ENCODE measurements around the gene ALS2. TPM values are rescaled to one million over a fixed set of nuclear protein-coding genes. Genes with fewer than 3 reads are reported as not detected.

ALS2 gene
- total and polyA plus RNA-seq, 4 donors = 8.2 to 35.3 (median 15.0) TPM

DNA sequence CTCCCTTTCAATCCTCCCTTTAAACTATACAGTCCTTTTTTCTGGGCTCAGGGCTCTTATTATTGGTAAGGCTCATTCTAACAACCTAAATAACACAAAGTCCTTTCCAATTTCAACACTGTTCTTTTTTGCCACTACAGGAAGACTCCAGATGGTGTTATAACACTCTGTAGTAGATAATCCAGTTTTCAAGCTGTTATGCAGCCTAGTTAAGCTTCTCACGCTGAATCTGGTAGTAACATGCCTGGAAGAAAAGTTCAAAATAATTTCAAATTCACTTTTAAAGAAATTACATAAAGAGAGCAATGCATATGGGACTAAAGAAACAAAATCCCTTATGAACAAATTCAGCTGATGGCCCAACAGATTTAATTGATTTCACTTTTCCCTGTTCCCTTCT is 79.1 kb downstream of the ALS2 start:
- Histone ChIP-seq H3K4me3 (ENCODE audit: low read depth in 1 of 3, low read length in 3 of 3) (no peak overlapping the region), H3K4me1 (ENCODE audit: control insufficient read depth in 4 of 4, insufficient read depth in 4 of 4, low read length in 3 of 4) (peaks cover 0 to 2% (median 0%) of the 10 kb centered on the region in 4 donors), H3K9ac (ENCODE audit: low read depth in 1 of 2, low read length in 2 of 2) (no peak overlapping the region), H3K36me3 (ENCODE audit: control insufficient read depth in 4 of 4, insufficient read depth in 3 of 4, low read depth in 1 of 4, low read length in 3 of 4) (peaks cover 8 to 42% (median 34%) of the 10 kb centered on the region in 4 donors), H3K27ac (ENCODE audit: low read depth in 1 of 2, low read length in 2 of 2) (no peak overlapping the region), H3K27me3 (ENCODE audit: control insufficient read depth in 4 of 4, insufficient read depth in 4 of 4, low read length in 3 of 4) (no peaks in the 10 kb centered on the region), H3K9me3 (ENCODE audit: control insufficient read depth in 4 of 4, low read length in 3 of 4) (no peaks in the 10 kb centered on the region)
- no peak for DNase-seq (ENCODE audit: low spot score)
- TF ChIP-seq RXRA (IDR thresholded peaks at IDR 0.05) (no peak), SP1 (IDR thresholded peaks at IDR 0.05) (no peak), NR2F2 (IDR thresholded peaks at IDR 0.05) (no peak), FOXA2 (IDR thresholded peaks at IDR 0.05) (no peak), JUND (IDR thresholded peaks at IDR 0.05) (no peak), EGR1 (IDR thresholded peaks at IDR 0.05; ENCODE audit: low read depth in 2 of 2) (no peak), RAD21 (IDR thresholded peaks at IDR 0.05) (no peak), TAF1 (conservative IDR thresholded peaks at IDR 0.05) (no peak), YY1 (IDR thresholded peaks at IDR 0.05) (no peak), GABPA (IDR thresholded peaks at IDR 0.05 in 1 of 2, conservative IDR thresholded peaks at IDR 0.05 in 1 of 2) (no peak), HNF4A (conservative IDR thresholded peaks at IDR 0.05) (no peak)
- TF ChIP-seq, protein P1, sequence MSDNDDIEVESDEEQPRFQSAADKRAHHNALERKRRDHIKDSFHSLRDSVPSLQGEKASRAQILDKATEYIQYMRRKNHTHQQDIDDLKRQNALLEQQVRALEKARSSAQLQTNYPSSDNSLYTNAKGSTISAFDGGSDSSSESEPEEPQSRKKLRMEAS (IDR thresholded peaks at IDR 0.05) = no peak
- TF ChIP-seq, protein P2, sequence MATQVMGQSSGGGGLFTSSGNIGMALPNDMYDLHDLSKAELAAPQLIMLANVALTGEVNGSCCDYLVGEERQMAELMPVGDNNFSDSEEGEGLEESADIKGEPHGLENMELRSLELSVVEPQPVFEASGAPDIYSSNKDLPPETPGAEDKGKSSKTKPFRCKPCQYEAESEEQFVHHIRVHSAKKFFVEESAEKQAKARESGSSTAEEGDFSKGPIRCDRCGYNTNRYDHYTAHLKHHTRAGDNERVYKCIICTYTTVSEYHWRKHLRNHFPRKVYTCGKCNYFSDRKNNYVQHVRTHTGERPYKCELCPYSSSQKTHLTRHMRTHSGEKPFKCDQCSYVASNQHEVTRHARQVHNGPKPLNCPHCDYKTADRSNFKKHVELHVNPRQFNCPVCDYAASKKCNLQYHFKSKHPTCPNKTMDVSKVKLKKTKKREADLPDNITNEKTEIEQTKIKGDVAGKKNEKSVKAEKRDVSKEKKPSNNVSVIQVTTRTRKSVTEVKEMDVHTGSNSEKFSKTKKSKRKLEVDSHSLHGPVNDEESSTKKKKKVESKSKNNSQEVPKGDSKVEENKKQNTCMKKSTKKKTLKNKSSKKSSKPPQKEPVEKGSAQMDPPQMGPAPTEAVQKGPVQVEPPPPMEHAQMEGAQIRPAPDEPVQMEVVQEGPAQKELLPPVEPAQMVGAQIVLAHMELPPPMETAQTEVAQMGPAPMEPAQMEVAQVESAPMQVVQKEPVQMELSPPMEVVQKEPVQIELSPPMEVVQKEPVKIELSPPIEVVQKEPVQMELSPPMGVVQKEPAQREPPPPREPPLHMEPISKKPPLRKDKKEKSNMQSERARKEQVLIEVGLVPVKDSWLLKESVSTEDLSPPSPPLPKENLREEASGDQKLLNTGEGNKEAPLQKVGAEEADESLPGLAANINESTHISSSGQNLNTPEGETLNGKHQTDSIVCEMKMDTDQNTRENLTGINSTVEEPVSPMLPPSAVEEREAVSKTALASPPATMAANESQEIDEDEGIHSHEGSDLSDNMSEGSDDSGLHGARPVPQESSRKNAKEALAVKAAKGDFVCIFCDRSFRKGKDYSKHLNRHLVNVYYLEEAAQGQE (IDR thresholded peaks at IDR 0.05) = no peak
- TF ChIP-seq, protein P3, sequence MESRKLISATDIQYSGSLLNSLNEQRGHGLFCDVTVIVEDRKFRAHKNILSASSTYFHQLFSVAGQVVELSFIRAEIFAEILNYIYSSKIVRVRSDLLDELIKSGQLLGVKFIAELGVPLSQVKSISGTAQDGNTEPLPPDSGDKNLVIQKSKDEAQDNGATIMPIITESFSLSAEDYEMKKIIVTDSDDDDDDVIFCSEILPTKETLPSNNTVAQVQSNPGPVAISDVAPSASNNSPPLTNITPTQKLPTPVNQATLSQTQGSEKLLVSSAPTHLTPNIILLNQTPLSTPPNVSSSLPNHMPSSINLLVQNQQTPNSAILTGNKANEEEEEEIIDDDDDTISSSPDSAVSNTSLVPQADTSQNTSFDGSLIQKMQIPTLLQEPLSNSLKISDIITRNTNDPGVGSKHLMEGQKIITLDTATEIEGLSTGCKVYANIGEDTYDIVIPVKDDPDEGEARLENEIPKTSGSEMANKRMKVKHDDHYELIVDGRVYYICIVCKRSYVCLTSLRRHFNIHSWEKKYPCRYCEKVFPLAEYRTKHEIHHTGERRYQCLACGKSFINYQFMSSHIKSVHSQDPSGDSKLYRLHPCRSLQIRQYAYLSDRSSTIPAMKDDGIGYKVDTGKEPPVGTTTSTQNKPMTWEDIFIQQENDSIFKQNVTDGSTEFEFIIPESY (IDR thresholded peaks at IDR 0.05) = no peak
- WGBS = 99% methylated on average over 1 of the region's 1 CpG

DNA sequence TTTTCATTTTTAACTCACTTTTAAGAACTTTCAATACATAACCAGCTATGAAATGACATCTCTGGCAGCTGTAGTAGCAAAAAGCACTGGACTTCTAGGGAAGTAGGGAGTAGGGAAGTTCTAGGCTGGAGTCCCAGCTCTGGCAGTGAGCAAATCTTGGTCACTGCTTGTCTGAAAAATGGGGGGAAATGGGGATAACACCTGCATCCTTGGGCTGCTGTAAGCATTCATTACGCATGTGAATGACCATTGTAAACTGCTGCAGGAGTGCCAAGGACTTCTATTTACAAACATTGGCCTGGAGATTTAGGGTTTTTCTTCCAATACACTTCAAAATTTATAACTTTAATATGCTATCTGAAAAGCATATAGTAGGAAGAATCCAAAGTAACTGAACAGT is 81.3 kb downstream of the ALS2 start:
- no peaks in the 10 kb centered on the region for H3K9me3 ChIP-seq (ENCODE audit: control insufficient read depth in 4 of 4, low read length in 3 of 4)
- 84% methylated on average over 1 of the region's 1 CpG for WGBS
- H3K27me3 ChIP-seq (ENCODE audit: control insufficient read depth in 4 of 4, insufficient read depth in 4 of 4, low read length in 3 of 4) = no peaks in the 10 kb centered on the region
- peaks cover 0 to 2% (median 0%) of the 10 kb centered on the region in 4 donors for H3K4me1 ChIP-seq (ENCODE audit: control insufficient read depth in 4 of 4, insufficient read depth in 4 of 4, low read length in 3 of 4)
- H3K36me3 ChIP-seq (ENCODE audit: control insufficient read depth in 4 of 4, insufficient read depth in 3 of 4, low read depth in 1 of 4, low read length in 3 of 4) = peaks cover 7 to 25% (median 21%) of the 10 kb centered on the region in 4 donors
- no peak overlapping the region for H3K27ac ChIP-seq (ENCODE audit: low read depth in 1 of 2, low read length in 2 of 2)
- DNase-seq (ENCODE audit: low spot score) = no peak
- no peak overlapping the region for H3K4me3 ChIP-seq (ENCODE audit: low read depth in 1 of 3, low read length in 3 of 3)
- TF ChIP-seq, protein P4, sequence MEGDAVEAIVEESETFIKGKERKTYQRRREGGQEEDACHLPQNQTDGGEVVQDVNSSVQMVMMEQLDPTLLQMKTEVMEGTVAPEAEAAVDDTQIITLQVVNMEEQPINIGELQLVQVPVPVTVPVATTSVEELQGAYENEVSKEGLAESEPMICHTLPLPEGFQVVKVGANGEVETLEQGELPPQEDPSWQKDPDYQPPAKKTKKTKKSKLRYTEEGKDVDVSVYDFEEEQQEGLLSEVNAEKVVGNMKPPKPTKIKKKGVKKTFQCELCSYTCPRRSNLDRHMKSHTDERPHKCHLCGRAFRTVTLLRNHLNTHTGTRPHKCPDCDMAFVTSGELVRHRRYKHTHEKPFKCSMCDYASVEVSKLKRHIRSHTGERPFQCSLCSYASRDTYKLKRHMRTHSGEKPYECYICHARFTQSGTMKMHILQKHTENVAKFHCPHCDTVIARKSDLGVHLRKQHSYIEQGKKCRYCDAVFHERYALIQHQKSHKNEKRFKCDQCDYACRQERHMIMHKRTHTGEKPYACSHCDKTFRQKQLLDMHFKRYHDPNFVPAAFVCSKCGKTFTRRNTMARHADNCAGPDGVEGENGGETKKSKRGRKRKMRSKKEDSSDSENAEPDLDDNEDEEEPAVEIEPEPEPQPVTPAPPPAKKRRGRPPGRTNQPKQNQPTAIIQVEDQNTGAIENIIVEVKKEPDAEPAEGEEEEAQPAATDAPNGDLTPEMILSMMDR (IDR thresholded peaks at IDR 0.05; ENCODE audit: low read depth, low read length, missing input control) = no peak
- no peak for TF ChIP-seq SP1 (IDR thresholded peaks at IDR 0.05)
- no peak for TF ChIP-seq HNF4A (conservative IDR thresholded peaks at IDR 0.05)
- no peak overlapping the region for H3K9ac ChIP-seq (ENCODE audit: low read depth in 1 of 2, low read length in 2 of 2)
